Measurements from ENCODE around the gene KIF1B. TPM values are rescaled to one million over a fixed set of nuclear protein-coding genes. Genes with fewer than 3 reads are reported as not detected.
"Not testable (repeated sequence)": the region's sequence is repeated elsewhere in the genome, so short reads cannot be mapped to it uniquely, and the experiment has no call there.

The KIF1B gene
- total RNA-seq, 1 donor from 2014 or later: 70.4 TPM

DNA sequence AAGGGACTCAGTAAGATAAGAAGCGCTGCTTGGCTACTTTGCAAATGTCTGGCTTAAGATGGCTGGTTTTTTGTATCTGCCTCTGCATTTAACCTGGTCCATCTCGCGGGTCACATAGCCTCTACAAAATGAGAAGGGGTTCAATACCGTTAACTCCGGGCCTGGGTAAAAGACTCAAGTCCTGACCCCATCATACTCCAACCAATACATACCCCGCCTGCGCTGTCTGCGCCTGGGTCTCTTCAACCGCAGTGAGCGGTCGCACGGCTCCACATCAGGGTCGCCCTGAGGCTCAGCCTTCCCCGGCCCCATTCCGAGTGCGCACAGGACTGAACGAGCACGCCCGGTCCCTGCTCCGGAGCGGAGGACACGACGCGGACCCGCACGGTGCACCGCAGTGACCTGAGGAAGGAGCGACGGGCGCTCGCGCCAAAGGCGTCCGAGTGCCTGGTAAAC, 187.9 kb downstream of the KIF1B start:
- DNase-seq (ENCODE audit: low spot score): no peak
- no peak for ATAC-seq
- intact Hi-C loops (cut with DNase I): no loop called here

DNA sequence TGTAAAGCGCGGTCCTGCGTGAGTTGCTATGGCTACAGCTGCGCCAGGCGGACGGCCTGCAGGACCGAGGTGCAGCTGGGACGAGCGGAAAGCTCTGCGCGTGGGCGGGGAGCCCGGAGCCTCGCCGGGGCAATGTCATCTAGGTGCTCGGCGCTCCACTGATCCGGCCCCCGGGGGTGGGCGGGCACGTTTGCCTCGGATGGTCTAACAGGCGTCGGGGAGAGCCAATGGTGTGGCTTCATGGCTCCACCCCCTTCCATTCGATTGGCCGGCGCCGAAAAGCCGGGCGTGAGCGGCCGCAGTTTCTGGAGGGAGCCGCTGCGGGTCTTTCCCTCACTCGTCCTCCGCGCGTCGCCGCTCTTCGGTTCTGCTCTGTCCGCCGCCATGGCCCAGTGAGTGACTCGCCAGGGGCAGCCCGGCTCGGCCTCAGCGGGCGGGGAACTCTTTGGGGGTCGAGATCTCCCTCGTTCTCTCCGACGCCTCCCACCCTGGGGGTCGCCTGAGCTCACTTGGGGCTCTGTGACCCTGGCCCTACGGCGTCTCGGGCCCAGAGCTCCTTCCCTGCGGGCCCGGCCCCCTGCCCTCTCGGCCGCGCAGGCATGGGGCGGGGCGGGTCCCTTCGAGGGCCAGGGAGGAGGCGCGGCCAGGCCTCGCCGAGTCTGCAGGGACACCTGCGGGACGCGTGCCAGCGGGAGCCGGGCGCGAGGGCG, 188.5 kb downstream of the KIF1B start, which contains the start of gene PGD:
TSS of gene PGD (plus strand) at position 331 of the 710 bp plus-strand sequence. CDS start at position 385, 54 bp downstream.
- DNase-seq (ENCODE audit: low spot score) (peak; percentile 98), ATAC-seq (peak; percentile 99)
- intact Hi-C loops (cut with DNase I): no loop called here

DNA sequence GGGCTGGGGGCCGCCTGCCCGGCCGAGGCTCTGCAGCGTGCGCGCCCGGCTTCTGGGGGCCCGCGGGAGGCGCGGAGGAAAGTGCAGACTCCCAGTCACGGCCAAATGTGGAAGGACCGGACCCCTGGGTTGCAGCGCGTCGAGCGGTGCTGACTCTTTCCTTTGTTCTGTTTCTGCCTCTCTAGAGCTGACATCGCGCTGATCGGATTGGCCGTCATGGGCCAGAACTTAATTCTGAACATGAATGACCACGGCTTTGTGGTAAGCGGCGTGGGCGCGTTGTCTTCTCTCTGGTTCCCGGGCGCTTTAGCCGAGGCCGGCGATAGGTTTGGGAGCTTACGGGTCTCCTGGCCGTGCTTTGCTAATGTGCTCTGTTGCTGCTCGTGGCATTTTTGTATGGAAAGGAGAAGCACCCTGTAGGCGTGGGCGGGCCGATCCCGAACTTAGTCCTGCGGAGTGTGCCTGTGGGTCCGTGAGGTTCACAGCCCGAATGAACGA, 189.1 kb downstream of the KIF1B start:
- ATAC-seq: no peak
- DNase-seq (ENCODE audit: low spot score): peak; percentile 64
- intact Hi-C loops (cut with DNase I): no loop called here

DNA sequence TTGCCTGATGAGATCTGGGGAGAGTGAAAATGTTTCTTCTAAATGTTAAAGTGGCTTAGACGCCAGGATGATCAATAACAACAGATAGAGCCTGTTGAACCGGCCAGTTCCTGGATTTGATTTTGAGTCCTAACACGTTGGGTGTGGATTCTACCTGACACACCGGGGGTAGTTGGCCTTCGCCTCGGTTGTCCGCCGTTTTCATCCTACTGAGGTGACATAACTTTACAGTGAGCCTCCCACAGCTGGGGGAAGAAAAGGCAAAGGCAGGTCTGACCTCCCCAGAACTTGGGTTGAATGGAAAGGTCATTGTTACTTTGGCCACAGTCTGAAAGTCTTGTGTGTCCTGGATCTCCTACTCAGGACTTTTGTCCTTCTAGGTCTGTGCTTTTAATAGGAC, 189.6 kb downstream of the KIF1B start:
- ATAC-seq (no peak), DNase-seq (ENCODE audit: low spot score) (no peak)
- intact Hi-C loops (cut with DNase I): no loop called here

DNA sequence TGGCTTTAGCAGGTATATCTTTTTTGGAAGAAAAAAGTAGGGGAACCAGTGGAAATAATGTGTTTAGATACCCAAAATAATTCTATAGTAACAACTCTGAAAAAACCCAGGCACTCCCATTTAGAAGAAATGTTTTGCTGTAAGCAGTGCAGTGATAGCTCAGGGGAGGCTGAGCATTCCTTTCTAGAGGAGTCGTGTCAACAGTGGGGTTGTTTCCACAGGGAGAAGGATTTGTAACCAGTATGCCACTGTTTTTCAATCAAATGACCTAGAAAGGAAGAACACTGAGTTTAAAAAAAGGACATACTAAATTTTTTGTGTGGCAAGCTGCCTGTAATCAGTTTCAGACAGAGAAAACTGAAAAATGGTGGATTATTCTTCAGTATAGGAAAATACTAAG, 190.9 kb downstream of the KIF1B start:
- intact Hi-C loops (cut with DNase I): no loop called here
- DNase-seq (ENCODE audit: low spot score) (no peak), ATAC-seq (no peak)

DNA sequence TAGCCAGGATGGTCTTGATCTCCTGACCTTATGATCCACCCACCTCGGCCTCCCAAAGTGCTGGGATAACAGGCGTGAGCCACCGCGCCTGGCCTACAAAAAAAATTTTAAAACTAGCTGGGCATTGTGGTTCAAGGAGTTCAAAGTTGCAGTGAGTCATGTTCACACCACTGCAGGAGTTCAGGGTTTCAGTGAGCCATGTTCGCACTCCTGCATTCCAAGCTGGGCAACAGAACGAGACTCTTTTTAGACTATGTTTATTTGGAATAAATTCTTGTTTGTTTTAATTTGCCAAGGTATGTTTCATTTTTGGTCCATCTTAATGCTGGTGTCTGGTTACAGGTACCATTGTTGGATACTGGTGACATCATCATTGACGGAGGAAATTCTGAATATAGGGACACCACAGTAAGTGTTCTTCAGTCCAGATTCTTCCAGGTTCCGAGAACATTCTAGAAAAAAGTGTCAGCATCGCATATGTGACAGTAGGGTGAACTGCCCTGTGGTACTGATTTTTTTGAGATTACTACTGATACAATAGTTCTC, 192.4 kb downstream of the KIF1B start:
- ATAC-seq: no peak
- DNase-seq (ENCODE audit: low spot score): no peak
- intact Hi-C loops (cut with DNase I): no loop called here

DNA sequence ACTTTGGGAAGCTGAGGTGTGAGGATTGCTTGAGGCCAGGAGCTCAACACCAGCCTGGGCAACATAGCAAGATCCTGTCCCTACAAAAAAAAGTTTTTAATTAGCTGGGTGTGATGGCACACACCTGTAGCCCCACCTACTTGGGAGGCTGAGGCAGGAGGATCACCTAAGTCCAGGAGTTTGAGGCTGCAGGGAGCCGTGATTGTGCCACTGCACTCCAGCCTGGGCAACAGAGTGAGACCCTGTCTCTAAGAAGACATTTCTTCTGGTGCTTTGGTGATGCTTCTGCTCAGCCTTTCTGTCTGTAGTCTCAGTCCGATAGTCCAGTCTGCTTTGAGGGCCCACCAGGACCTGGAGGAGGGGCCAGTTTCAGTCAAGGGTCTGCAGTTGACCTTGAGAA, 196.8 kb downstream of the KIF1B start:
- no peak for ATAC-seq
- DNase-seq (ENCODE audit: low spot score): no peak
- intact Hi-C loops (cut with DNase I): no loop called here

DNA sequence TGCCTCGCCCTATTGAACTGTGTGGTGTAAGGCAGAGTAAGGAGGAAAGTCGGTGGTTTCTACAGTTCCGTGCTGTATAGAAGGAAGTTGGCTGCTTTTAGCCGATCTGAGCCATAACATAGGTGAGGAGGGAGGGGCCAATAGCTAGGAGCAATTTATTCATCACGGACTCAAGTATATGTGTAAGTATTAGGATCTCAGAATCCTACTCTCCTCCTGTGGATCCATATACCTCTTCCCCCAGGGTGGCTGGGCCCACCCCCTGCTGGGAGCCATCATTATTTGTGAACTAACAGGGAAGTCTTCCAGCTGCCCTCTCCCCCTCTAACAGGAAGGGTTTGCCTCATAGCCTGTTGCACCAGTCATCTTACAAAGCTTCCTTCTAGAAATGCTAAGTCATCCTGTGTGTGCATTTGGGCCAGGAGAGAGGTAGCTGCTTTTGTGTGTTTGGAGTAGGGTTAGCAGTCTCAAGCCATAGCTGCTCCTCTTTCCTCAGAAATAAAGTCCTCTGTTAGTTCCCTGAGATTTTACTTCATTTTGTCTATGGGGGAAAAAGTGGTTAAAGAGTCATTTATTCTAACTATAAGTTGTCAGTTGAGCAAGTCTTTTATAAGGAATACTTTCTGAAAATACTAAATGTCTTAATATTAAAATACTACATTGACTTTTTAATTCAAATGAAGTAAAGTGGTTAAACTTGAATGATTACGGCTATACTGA, 205.0 kb downstream of the KIF1B start:
- intact Hi-C loops (cut with DNase I): no loop called here
- ATAC-seq (peak; percentile 70), DNase-seq (ENCODE audit: low spot score) (no peak)

DNA sequence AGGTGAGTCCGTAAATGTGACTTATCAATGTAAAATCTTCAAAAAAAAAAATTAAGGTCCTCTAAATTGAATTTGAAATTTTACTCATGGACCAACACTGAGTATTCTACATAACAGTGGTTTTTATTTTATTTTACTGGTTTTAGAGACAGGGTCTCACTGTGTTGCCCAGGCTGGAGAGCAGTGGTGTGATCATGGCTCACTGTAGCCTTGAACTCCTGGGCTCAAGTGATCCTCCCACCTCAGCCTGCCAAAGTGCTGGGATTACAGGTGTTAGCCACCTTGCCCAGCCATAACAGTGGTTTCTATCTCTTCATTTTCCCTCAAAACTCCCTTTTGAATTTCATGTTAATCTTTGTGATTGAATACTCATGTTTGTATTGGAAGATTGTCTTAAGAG, 205.6 kb downstream of the KIF1B start:
- DNase-seq (ENCODE audit: low spot score); intact Hi-C loops (cut with DNase I); ATAC-seq: not testable (repeated sequence)

DNA sequence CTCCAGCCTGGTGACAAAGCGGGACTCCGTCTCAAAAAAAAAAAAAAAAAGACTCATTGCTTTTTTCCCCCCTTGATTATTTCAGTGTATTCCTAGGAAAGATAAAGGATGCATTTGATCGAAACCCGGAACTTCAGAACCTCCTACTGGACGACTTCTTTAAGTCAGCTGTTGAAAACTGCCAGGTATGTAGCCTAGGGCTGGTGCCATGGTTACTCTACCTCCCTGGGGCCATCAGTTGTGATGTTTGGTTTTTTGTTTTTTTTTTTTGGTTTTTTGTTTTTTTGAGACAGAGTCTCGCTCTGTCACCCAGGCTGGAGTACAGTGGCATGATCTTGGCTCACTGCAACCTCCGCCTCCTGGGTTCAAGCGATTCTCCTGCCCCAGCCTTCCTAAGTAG, 208.4 kb downstream of the KIF1B start:
- intact Hi-C loops (cut with DNase I); DNase-seq (ENCODE audit: low spot score); ATAC-seq: not testable (repeated sequence)

DNA sequence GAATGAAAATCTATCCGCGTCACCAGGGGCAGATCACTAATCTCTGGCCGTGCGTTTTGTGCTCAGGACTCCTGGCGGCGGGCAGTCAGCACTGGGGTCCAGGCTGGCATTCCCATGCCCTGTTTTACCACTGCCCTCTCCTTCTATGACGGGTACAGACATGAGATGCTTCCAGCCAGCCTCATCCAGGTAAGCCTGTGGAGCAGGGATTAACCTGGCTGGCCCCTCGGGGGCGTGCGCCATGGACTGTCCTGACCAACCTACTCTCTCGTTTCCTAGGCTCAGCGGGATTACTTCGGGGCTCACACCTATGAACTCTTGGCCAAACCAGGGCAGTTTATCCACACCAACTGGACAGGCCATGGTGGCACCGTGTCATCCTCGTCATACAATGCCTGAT, 209.0 kb downstream of the KIF1B start:
- intact Hi-C loops (cut with DNase I): no loop called here
- ATAC-seq (no peak), DNase-seq (ENCODE audit: low spot score) (no peak)

DNA sequence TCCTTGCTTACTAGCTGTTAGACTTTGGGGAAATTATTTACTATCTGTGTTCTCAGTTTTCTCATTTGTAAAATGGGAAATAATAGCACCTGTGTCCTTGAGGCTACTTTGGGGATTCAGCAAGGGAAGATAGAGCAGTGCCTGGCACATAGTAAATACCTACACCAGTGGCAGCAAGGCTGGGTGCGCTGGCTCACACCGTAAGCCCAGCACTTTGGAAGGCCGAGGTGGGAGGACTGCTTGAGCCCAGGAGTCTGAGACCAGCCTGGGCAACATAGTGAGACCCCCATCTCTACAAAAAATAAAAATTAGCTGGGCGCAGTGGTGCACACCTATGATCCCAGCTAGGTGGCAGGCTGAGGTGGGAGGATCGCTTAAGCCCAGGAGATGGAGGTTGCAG, 211.3 kb downstream of the KIF1B start:
- DNase-seq (ENCODE audit: low spot score): no peak
- intact Hi-C loops (cut with DNase I): no loop called here

DNA sequence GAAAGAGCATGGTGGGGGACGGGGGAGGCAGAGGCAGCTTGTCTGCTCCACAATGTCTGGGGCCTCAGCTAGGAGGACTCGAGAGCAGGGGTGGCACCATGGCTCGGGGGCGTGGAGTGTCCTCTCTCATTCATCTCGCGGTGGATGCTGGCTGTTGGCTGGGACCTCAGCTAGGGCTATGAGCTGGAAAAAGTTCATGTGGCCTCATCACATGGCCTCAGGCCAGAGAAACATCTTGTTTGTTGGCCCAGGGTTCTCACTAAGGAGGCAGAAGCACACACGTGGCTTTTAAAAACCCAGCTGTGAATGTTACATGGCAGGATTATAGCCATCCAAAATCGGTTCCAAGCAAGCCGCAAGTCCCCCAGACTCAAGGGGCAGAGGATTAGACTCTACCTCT, 213.7 kb downstream of the KIF1B start:
- DNase-seq (ENCODE audit: low spot score) (peak; percentile 67), ATAC-seq (peak; percentile 66)
- intact Hi-C loops (cut with DNase I): no loop called here

More for the DNA sequence above, 211.3 kb downstream of the KIF1B start:
- no peak for ATAC-seq

DNA sequence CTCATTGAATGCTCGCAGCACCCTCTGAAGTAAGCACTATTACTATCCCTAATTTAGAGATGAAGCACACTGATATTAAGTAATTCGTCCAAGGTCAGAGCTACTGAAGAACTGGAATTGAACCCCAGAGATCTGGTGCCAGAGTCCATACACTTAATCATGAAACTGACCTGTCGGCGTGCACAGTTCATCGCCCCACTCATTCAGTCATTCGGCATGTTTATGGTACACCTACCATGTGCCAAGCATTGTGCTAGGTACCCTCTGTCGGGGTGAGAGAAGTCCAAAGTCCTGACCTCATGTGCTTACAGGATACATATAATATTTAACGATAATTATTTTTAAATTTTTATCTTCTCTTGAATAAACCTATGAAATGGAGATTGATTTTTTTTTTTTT, 214.3 kb downstream of the KIF1B start:
- DNase-seq (ENCODE audit: low spot score): no peak
- no peak for ATAC-seq

DNA sequence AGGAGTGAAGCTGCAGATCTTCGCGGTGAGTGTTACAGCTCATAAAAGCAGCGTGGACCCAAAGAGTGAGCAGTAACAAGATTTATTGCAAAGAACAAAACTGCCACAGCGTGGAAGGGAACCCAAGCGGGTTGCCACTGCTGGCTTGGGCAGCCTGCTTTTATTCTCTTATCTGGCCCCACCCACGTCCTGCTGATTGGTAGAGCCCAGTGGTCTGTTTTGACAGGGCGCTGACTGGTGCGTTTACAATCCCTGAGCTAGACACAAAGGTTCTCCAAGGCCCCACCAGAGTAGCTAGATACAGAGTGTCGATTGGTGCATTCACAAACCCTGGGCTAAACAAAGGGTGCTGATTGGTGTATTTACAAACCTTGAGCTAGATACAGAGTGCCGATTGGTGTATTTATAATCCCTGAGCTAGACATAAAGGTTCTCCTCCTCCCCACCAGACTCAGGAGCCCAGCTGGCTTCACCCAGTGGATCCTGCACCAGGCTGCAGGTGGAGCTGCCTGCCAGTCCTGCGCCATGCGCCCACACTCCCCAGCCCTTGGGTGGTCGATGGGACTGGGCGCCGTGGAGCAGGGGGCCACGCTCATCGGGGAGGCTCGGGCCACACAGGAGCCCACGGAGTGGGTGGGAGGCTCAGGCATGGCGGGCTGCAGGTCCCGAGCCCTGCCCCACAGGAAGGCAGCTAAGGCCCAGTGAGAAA, 215.6 kb downstream of the KIF1B start:
- intact Hi-C loops (cut with DNase I): loop anchor here (5.0 kb wide), 1 partner anchor 49 kb away; no protein-coding TSS in a partner anchor
- not testable (repeated sequence) for DNase-seq (ENCODE audit: low spot score); ATAC-seq

More for the DNA sequence above, 214.3 kb downstream of the KIF1B start:
- intact Hi-C loops (cut with DNase I): loop anchor here (5.0 kb wide), 1 partner anchor 47 kb away; no protein-coding TSS in a partner anchor

DNA sequence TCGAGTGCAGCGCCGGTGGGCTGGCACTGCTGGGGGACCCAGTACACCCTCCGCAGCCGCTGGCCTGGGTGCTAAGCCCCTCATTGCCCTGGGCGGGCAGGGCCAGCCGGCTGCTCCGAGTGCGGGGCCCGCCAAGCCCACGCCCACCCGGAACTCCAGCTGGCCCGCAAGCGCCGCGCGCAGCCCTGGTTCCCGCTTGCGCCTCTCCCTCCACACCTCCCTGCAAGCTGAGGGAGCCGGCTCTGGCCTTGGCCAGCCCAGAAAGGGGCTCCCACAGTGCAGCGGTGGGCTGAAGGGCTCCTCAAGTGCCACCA, 216.1 kb downstream of the KIF1B start:
- not testable (repeated sequence) for DNase-seq (ENCODE audit: low spot score); ATAC-seq
- intact Hi-C loops (cut with DNase I): loop anchor here (5.0 kb wide), 1 partner anchor 49 kb away; no protein-coding TSS in a partner anchor

DNA sequence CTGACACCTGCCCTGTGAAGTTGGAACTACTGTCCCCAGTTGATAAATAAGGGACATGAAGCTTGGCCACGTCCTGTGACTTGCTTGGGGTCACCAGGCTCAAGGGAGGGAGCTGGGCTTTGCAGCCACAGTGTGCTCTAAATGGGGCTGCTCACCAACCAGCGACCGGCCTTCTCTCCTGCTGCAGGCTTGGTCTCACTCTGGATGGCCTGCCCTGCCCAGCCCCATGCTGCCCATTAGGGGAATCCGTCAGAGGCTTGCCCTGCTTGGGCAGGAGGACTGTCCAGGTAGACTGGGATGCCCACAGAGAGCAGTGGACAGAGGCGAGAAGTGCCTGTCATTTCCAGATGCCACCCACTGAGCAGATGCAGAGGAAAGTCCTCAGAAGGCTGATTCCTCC, 218.6 kb downstream of the KIF1B start:
- DNase-seq (ENCODE audit: low spot score) (no peak), ATAC-seq (no peak)
- intact Hi-C loops (cut with DNase I): loop anchor here (5.0 kb wide), 1 partner anchor 52 kb away; no protein-coding TSS in a partner anchor

DNA sequence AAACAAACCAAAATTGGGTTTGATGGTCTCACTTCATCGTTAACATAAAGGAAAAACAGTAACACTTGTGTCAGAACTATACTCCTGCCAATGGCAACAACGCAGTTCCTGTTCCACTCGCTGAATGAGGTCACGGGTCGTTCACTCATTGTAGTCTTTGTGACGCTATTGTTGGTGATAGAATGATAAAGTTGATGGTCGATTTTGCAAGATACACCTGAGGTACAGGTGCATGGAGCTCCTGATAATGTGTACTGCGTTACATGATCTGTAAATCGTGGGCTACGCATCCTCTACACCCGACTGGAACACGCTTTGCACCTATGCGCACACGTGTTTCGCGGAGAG, 219.5 kb downstream of the KIF1B start:
- DNase-seq (ENCODE audit: low spot score): no peak
- ATAC-seq: peak; percentile 6
- intact Hi-C loops (cut with DNase I): loop anchor here (5.0 kb wide), 1 partner anchor 53 kb away; no protein-coding TSS in a partner anchor

All from sciatic nerve (tissue), 2 donors.